Breast epithelium (tissue), 4 donors: ENCODE results near the gene C19orf33. TPM values are rescaled to one million over a fixed set of nuclear protein-coding genes. Genes with fewer than 3 reads are reported as not detected.

ENCODE experiments used
- DNase-seq, 2 donors: peaks; one replicate each; pipeline ENCODE4 v3.0.0-alpha.2; 2019; ENCODE audit warnings: low spot score in 2 of 2
- H3K27ac ChIP-seq, 2 donors: fragments of 200-600 bp; sonication (generic) in 1 of 2; one replicate each; pipeline ENCODE4 v1.5.1; 2016 to 2019; ENCODE audit warnings: mild to moderate bottlenecking in 1 of 2
- H3K27me3 ChIP-seq, 2 donors: fragments of 200-600 bp; sonication (generic) in 1 of 2; one replicate each; pipeline versions ENCODE4 v1.5.1 to v1.6.0; 2017 to 2019; ENCODE audit warnings: control low read depth in 1 of 2, mild to moderate bottlenecking in 1 of 2
- H3K36me3 ChIP-seq: fragments of 200-600 bp; one replicate; pipeline ENCODE4 v1.5.1; 2019
- H3K4me1 ChIP-seq, 2 donors: fragments of 200-600 bp; sonication (generic); one replicate each; pipeline ENCODE4 v1.5.1; 2016 to 2019; ENCODE audit warnings: control low read depth in 1 of 2
- H3K4me3 ChIP-seq, 3 donors: fragments of 200-600 bp; sonication (generic); 1 replicate in 2 of 3; 2 replicates in 1 of 3; pipeline ENCODE4 v1.5.1; 2016 to 2019; ENCODE audit warnings: mild to moderate bottlenecking in 3 of 3, moderate library complexity in 2 of 3
- H3K9me3 ChIP-seq, 2 donors: fragments of 200-600 bp; sonication (generic) in 1 of 2; one replicate each; pipeline ENCODE4 v1.5.1; 2016 to 2019; ENCODE audit warnings: control low read depth in 1 of 2
- POLR2A ChIP-seq: fragments of 450-650 bp; IDR thresholded peaks from one replicate; pipeline ENCODE4 v1.6.1; 2016; ENCODE audit warnings: antibody characterized with exemption, mild to moderate bottlenecking, moderate library complexity
- POLR2AphosphoS5 ChIP-seq, 3 donors: sonication (generic); formaldehyde crosslinking; IDR thresholded peaks; one replicate each; pipeline ENCODE4 v1.6.1; 2017; ENCODE audit warnings: antibody characterized with exemption in 3 of 3
- intact Hi-C: fragments of 100-400 bp; cut with DNase I; formaldehyde crosslinking; loops from one replicate; pipeline ENCODE4 v1.15.1; 2023; ENCODE audit warnings: low total_unique reads
- total RNA-seq, 3 donors: library from RNA; depleted of rRNA; stranded (reverse); fragments of >200 nt; gene quantifications; one replicate each; pipeline ENCODE4 v1.1.0, GENCODE V29; 2016
- TF ChIP-seq, protein P1 (sequence below), 3 donors: fragments of 450-650 bp; IDR thresholded peaks; one replicate each; pipeline ENCODE4 v1.5.1; 2016 to 2017; ENCODE audit warnings: antibody characterized with exemption in 3 of 3, mild to moderate bottlenecking in 3 of 3, moderate library complexity in 3 of 3

Gene C19orf33
- total RNA-seq, 3 donors from 2014 or later: 3.5 to 19.3 (median 13.1) TPM

DNA sequence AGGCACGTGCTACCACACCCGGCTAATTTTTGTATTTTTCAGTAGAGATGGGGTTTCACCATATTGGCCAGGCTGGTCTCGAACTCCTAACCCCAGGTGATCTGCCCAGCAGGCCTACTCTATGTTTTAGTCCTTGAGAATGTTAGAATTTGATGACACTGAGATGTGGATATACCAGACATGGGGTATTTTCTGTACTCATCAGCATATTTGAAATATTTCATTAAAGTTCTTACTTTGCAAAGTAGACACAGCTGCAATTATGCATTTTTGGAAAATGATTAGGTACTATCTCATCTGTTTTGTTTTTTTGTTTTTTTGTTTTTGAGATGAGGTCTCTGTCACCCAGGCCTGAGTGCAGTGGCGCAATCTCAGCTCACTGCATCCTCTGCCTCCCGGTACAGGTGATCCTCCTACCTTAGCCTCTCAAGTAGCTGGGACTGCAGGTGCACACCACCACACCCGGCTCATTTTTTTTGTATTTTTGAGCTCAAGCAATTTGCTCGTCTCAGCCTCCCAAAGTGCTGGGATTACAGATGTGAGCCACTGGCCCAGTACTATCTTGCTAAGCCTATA, 27.0 kb upstream of the C19orf33 start:
- Histone ChIP-seq H3K36me3 (no peaks in the 10 kb centered on the region), H3K27ac (peak overlapping the region; percentile 77 to 87), H3K9me3 (no peaks in the 10 kb centered on the region), H3K27me3 (no peaks in the 10 kb centered on the region), H3K4me3 (no peak overlapping the region), H3K4me1 (peaks cover 0 to 19% of the 10 kb centered on the region in 2 donors)
- no peak for DNase-seq
- intact Hi-C loops: no loop called here
- no peak for TF ChIP-seq POLR2AphosphoS5 (IDR thresholded peaks at IDR 0.05)
- no peak for TF ChIP-seq POLR2A
- TF ChIP-seq, protein P1, sequence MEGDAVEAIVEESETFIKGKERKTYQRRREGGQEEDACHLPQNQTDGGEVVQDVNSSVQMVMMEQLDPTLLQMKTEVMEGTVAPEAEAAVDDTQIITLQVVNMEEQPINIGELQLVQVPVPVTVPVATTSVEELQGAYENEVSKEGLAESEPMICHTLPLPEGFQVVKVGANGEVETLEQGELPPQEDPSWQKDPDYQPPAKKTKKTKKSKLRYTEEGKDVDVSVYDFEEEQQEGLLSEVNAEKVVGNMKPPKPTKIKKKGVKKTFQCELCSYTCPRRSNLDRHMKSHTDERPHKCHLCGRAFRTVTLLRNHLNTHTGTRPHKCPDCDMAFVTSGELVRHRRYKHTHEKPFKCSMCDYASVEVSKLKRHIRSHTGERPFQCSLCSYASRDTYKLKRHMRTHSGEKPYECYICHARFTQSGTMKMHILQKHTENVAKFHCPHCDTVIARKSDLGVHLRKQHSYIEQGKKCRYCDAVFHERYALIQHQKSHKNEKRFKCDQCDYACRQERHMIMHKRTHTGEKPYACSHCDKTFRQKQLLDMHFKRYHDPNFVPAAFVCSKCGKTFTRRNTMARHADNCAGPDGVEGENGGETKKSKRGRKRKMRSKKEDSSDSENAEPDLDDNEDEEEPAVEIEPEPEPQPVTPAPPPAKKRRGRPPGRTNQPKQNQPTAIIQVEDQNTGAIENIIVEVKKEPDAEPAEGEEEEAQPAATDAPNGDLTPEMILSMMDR (IDR thresholded peaks at IDR 0.05): no peak

DNA sequence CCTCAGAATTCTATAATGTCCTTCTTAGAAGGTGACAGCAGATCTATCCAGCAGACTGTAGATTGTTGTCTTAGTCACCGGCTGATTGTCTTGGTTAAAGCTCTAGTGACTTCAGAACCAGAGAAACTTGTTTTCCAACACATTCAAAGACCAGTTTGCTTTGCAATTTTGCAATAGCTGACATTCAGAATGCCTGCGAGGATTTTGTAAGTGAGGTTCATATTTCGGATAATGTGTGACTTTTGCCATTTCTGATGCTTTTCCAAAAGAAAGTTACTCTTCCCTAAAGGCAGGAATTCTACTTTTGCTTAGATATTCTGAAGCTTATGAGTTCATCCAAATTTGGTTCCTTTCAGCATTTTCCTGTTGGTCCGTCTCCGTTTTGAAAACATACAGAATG, 26.5 kb upstream of the C19orf33 start:
- Histone ChIP-seq H3K36me3 (no peaks in the 10 kb centered on the region), H3K9me3 (no peaks in the 10 kb centered on the region), H3K27ac (peak overlapping the region; percentile 77 to 87), H3K4me1 (peaks cover 0 to 19% of the 10 kb centered on the region in 2 donors), H3K4me3 (no peak overlapping the region), H3K27me3 (no peaks in the 10 kb centered on the region)
- TF ChIP-seq POLR2AphosphoS5 (IDR thresholded peaks at IDR 0.05) (peak in 1 of 3 donors; percentile 29), POLR2A (no peak)
- DNase-seq: no peak
- intact Hi-C loops: no loop called here

DNA sequence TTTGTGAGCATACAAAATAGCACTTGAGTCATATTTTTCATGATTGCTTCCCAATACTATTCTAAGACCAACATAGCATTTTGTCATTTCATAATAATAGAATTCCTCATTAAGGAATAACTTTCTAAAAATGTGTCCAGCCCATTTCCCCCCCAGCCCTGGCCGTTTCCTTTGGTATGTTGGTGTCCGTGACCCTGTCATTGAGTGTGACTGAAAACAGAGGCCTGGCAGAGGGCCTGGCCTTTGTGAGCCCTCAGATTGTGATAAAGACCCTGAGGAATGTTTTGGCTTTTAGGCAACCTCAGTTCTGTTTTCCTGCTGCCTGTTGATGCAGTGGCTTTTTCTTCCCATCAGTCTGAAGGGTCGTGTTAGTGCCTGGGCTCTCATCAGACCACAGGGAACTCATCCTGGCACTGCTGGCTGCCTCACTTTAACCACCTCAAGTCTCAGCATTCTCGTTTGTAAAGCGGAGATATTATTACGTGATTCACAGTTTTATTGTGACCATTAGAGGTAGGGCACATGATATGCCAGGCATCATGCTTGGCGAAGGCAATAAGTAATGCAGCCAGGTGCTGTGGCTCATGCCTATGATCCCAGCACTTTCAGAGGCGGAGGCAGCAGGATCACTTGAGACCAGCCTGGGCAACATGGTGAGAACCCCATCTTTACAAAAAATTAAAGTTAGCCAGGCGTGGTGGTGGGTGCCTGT, 25.9 kb upstream of the C19orf33 start:
- TF ChIP-seq, protein P1 (IDR thresholded peaks at IDR 0.05): no peak
- TF ChIP-seq POLR2AphosphoS5 (IDR thresholded peaks at IDR 0.05) (no peak), POLR2A (no peak)
- intact Hi-C loops: no loop called here
- peak overlapping the region; percentile 77 to 87 for H3K27ac ChIP-seq
- no peaks in the 10 kb centered on the region for H3K36me3 ChIP-seq
- no peaks in the 10 kb centered on the region for H3K27me3 ChIP-seq
- DNase-seq: peak in 1 of 2 donors; percentile 46
- peak overlapping the region in 1 of 3 donors; percentile 17 for H3K4me3 ChIP-seq
- peaks cover 0 to 19% of the 10 kb centered on the region in 2 donors for H3K4me1 ChIP-seq
- no peaks in the 10 kb centered on the region for H3K9me3 ChIP-seq

DNA sequence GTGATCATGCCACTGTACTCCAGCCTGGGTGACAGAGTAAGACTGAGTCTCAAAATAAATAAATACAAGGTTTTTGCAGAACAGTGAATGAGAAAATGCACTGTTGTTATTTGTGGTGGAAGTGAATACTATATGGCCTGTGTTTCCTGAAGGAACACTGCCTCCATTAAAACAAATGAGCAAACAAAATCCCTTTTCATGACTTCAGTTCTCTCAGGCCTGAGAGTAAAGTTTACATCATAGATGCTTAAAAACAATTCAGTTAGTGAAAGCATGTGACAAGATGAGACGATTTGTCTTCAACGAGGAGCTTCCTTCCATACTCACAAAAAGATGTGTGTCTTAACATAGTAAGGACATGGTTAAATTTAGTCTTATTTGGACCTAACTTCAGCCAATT, 25.3 kb upstream of the C19orf33 start:
- H3K27me3 ChIP-seq: no peaks in the 10 kb centered on the region
- no peak overlapping the region for H3K4me3 ChIP-seq
- intact Hi-C loops: no loop called here
- peak overlapping the region; percentile 77 to 87 for H3K27ac ChIP-seq
- no peaks in the 10 kb centered on the region for H3K36me3 ChIP-seq
- H3K9me3 ChIP-seq: no peaks in the 10 kb centered on the region
- no peak for DNase-seq
- TF ChIP-seq POLR2A (no peak), POLR2AphosphoS5 (IDR thresholded peaks at IDR 0.05) (no peak)
- TF ChIP-seq, protein P1 (IDR thresholded peaks at IDR 0.05): no peak
- peaks cover 0 to 19% of the 10 kb centered on the region in 2 donors for H3K4me1 ChIP-seq

DNA sequence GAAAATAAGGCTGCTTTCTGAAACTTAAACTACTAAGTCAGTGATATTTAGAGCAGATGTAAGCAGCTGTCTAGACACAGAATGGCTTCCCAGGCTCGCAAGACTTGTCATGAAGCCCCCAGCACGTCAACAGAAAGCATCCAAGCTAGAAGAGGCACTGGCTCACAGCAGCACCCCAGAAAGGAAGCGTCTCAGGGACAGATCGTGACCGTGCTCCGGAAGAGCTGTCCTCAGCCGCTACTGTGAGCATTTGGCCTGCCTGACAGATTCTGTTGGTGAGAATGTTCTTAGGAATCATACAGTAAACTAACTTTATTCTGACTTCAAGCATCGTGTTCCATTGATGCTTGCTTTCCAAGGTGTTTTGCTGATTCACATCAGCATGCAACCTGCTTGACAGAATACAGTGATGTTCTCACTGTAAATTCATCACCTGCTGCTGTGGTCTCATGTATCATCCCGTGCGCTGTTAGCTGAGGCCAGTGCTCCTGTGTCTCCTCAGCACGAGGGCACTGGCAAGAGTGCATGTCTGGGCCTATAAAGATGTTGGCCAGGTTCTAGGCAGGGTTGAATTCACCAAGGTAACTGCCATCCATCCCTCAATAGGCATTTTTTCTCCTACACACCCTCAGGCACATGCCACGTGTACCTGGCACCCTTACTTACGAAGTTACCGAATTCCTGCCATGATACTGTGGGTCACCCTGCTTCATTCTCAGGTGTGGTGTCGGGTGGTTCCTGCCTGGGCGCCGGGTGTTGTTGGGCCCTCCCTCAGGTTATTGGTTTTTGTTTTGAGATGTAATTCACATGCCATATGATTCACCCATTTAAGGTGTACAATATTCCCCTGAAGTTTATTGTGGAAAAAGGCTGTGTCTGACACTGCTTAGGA, 23.8 kb upstream of the C19orf33 start:
- Histone ChIP-seq H3K9me3 (no peaks in the 10 kb centered on the region), H3K27me3 (no peaks in the 10 kb centered on the region), H3K36me3 (no peaks in the 10 kb centered on the region), H3K4me3 (no peak overlapping the region), H3K4me1 (peaks cover 0 to 19% of the 10 kb centered on the region in 2 donors), H3K27ac (peak overlapping the region; percentile 60 to 74)
- no peak for DNase-seq
- intact Hi-C loops: no loop called here
- TF ChIP-seq POLR2A: no peak
- no peak for TF ChIP-seq POLR2AphosphoS5 (IDR thresholded peaks at IDR 0.05)
- TF ChIP-seq, protein P1 (IDR thresholded peaks at IDR 0.05): no peak
